ENCODE measurements around the gene PGBD5.
A peak's percentile ranks its signal among the peaks of the same experiment; 100 is the strongest.

Gene PGBD5

DNA sequence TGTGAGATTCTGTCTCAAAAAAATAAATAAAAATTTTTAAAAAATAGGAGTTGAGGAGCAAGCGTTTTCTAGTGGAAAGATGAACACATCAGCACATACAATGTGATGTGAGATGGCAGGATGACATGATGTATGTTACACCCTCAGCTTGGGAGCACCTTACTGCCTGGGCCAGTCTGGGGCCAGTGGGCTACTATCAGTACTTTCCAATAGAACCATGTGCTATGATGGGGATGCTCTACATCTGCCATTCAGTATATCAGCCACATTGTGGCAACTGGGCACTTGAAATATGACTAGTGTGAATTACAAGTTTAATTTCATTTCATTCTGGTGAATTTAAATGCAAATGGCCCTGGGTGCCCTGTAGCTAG lies 156.0 kb downstream of the PGBD5 start:
- no peak for DNase-seq (ENCODE audit: low read depth, low spot score)
- in situ Hi-C loops (cut with HindIII; ENCODE audit: low sequenced_read_pairs) = no loop called here
- TF ChIP-seq, protein P1, sequence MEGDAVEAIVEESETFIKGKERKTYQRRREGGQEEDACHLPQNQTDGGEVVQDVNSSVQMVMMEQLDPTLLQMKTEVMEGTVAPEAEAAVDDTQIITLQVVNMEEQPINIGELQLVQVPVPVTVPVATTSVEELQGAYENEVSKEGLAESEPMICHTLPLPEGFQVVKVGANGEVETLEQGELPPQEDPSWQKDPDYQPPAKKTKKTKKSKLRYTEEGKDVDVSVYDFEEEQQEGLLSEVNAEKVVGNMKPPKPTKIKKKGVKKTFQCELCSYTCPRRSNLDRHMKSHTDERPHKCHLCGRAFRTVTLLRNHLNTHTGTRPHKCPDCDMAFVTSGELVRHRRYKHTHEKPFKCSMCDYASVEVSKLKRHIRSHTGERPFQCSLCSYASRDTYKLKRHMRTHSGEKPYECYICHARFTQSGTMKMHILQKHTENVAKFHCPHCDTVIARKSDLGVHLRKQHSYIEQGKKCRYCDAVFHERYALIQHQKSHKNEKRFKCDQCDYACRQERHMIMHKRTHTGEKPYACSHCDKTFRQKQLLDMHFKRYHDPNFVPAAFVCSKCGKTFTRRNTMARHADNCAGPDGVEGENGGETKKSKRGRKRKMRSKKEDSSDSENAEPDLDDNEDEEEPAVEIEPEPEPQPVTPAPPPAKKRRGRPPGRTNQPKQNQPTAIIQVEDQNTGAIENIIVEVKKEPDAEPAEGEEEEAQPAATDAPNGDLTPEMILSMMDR (IDR thresholded peaks at IDR 0.05; ENCODE audit: low read depth, low read length) = no peak
- no peak overlapping the region for H3K4me3 ChIP-seq (ENCODE audit: low read depth, low read length)

DNA sequence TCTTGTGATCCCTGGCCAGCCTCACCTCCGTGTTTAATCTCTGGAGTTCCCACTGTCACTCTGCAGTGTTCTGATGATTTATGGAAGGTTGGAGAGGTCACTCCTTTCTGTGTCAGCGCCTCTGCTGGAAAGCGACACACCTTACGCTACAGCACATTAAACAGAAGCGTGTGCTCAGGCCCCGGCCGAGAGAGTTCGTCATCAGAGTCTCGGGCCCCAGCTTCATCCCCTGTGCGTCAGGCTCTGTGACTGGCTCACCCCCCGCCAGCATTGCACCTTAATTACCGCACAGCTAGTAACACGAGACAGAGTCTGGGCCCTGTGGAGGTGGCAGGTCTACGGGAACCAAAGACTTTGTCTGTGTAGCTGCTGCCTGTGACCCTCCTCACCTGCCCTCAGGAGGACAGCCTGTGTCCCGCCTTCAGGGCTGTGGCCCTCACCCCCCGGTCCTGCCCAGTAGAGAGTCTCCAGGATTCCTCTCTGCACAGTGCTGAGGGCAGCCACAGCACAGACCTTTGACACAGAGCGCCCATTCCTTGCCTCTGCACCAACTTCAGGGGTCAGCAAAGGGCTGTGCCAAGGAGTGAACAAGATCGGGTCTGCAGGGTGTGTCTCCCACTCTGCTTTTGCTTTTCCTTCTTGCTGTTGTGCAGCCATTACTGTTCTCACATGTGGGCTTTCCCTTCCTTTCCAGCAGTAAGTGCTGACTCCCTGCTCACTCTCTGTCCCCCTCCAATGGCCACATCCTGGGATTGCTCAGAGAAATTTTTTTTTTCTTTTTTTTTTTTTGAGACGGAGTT lies 157.6 kb downstream of the PGBD5 start:
- DNase-seq (ENCODE audit: low read depth, low spot score) = peak; percentile 75
- in situ Hi-C loops (cut with HindIII; ENCODE audit: low sequenced_read_pairs) = no loop called here
- TF ChIP-seq, protein P1 (IDR thresholded peaks at IDR 0.05; ENCODE audit: low read depth, low read length) = peak; percentile 87
- no peak overlapping the region for H3K4me3 ChIP-seq (ENCODE audit: low read depth, low read length)

DNA sequence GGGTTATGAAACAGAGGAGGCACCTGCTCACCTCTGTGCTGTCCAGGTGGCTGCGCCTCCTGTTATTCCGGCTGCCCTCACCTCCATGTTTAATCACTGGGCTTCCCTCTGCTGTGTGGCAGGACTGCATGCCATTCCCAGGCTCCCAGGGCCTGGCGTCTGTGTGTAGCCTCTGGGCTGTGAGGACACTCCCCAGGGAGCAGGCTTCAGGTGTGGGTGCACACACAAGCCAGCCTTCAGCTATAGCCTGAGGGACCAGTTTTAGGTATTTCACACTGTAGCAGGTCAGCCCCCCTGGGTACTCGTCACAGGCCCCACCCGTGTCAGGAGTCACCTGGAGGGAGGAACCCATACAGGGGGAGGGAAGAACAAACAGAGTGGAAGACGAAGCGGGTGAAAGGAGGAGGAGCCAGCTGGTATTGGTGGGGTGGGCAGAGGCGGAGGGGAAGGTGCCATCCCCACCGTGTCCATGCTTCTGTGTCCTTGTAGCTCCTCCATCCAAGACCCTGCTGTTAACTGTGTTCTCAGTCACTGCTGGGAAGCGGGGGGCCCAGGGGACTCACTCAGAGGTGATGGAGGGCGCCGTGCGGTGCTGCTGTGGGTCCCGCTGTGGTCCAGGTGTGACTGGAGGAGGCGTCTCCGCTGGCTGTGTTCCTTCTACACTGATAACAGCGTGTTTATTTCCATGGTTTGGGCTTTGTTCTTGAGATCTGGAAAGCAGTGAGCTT lies 158.6 kb downstream of the PGBD5 start:
- no peak for DNase-seq (ENCODE audit: low read depth, low spot score)
- TF ChIP-seq, protein P1 (IDR thresholded peaks at IDR 0.05; ENCODE audit: low read depth, low read length) = no peak
- H3K4me3 ChIP-seq (ENCODE audit: low read depth, low read length) = no peak overlapping the region
- in situ Hi-C loops (cut with HindIII; ENCODE audit: low sequenced_read_pairs) = no loop called here

DNA sequence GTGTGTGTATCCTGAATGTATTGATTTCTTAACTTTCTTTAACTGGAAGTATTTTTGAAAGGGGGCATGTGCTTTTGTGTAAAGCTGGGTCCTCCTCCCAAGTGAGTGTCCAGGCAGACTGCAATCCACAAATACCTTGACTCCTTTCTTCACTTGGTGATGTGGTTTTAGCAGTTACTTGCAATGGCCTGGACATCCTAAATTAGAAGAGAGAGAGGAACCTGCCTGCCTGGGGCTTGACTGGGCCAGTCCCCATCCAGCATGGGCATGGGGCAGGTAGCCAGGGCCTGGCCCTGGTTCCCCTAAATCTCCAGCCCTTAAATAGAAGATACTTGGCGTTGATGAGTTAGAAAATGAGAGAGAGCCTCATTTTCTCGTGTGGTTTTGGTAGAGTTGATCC lies 159.7 kb downstream of the PGBD5 start:
- TF ChIP-seq, protein P1 (IDR thresholded peaks at IDR 0.05; ENCODE audit: low read depth, low read length) = no peak
- in situ Hi-C loops (cut with HindIII; ENCODE audit: low sequenced_read_pairs) = no loop called here
- DNase-seq (ENCODE audit: low read depth, low spot score) = no peak
- H3K4me3 ChIP-seq (ENCODE audit: low read depth, low read length) = no peak overlapping the region

DNA sequence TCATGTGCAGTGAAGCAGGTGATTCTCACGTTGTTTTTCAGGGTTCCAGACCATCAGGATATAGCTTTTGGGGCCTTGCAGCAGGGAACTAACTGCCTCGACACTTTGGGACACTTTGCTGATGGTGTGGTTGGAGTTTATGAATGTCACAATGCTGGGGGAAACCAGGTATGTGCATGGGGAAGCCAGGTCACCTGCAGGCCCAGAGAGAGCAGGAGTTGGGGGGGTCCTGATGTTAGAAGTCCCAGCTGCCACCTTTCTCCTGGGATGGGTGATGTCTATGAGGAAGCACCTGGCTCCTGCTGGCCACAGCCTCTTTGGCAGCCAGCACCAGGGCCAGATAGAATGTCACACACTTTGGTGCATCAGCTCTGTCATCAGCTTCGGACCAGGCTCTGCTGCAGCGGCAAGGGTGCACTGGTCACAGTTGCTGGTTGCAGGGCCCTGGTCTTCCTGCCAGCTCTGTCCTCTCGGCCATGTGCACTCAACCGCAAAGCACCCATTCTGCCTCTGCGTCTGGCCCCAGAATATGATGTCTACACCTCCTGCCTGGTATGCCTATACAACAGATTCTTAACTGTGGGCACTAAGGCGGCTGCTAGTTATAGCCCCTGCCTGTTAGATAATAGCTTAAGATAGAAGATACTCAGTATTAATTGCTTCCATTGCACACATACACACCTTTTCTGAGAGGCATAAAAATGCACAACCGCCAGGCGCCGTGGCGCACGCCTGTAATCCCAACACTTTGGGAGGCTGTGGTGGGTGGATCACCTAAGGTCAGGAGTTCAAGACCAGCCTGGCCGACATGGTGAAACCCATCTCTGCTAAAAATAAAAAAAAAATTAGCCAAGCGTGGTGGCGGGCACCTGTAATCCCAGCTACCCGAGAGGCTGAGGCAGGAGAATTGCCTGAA lies 160.7 kb downstream of the PGBD5 start:
- in situ Hi-C loops (cut with HindIII; ENCODE audit: low sequenced_read_pairs) = no loop called here
- TF ChIP-seq, protein P1 (IDR thresholded peaks at IDR 0.05; ENCODE audit: low read depth, low read length) = no peak
- no peak for DNase-seq (ENCODE audit: low read depth, low spot score)
- no peak overlapping the region for H3K4me3 ChIP-seq (ENCODE audit: low read depth, low read length)

Measured in astrocyte of the spinal cord (primary cell).